ENCODE measurements around the gene LRRTM3. TPM values are rescaled to one million over a fixed set of nuclear protein-coding genes. Genes with fewer than 3 reads are reported as not detected.

LRRTM3 gene
- total and polyA plus RNA-seq, 2 experiments from 2014 or later, result 0.21 to 0.37 TPM

GRCh38 chr10:66983475-66983818 lies 57.6 kb downstream of the LRRTM3 start:
- no peaks in the 10 kb centered on the region for H3K9me3 Mint-ChIP-seq
- TF ChIP-seq JUNB (IDR thresholded peaks at IDR 0.05; ENCODE audit: unreplicated experiment), result no peak
- TF ChIP-seq POLR2AphosphoS5 (IDR thresholded peaks at IDR 0.05; ENCODE audit: low read depth), result no peak
- no peak for TF ChIP-seq NANOG (IDR thresholded peaks at IDR 0.05; ENCODE audit: borderline replicate concordance)
- no peak for TF ChIP-seq EZH2 (IDR thresholded peaks at IDR 0.05; ENCODE audit: low read depth, unreplicated experiment)
- TF ChIP-seq CREB1 (CRISPR knock-in tag; IDR thresholded peaks at IDR 0.05; ENCODE audit: low read depth), result no peak
- TF ChIP-seq ZNF114 (CRISPR knock-in tag; IDR thresholded peaks at IDR 0.05), result no peak
- no peak for TF ChIP-seq STAT1 (IDR thresholded peaks at IDR 0.05; ENCODE audit: unreplicated experiment)
- no peak for TF ChIP-seq ZNF462 (CRISPR knock-in tag; IDR thresholded peaks at IDR 0.05)
- no peak for TF ChIP-seq EZH2phosphoT487 (IDR thresholded peaks at IDR 0.05; ENCODE audit: unreplicated experiment)
- TF ChIP-seq ZNF331 (CRISPR knock-in tag; IDR thresholded peaks at IDR 0.05; ENCODE audit: low read depth), result no peak
- no peak for TF ChIP-seq REST (IDR thresholded peaks at IDR 0.05; ENCODE audit: unreplicated experiment)
- TF ChIP-seq CTCF (conservative IDR thresholded peaks at IDR 0.05; ENCODE audit: low read depth in 2 of 2), result no peak
- no peaks in the 10 kb centered on the region for H3F3A ChIP-seq (replicated peaks; ENCODE audit: low read depth)
- DNase-seq (ENCODE audit: low spot score) (no peak), ATAC-seq (no peak)
- no peaks in the 10 kb centered on the region for H3K4me1 ChIP-seq (ENCODE audit: insufficient read depth)
- H3K4me3 ChIP-seq, result no peak overlapping the region
- no peaks in the 10 kb centered on the region for H3K79me2 ChIP-seq (replicated peaks; ENCODE audit: insufficient read depth)
- H2AFZ ChIP-seq, result no peak overlapping the region
- no peaks in the 10 kb centered on the region for H3K36me3 ChIP-seq (ENCODE audit: insufficient read depth)
- no peaks in the 10 kb centered on the region for H4K20me1 ChIP-seq (replicated peaks; ENCODE audit: insufficient read depth)
- no peaks in the 10 kb centered on the region for H3K27me3 ChIP-seq (ENCODE audit: insufficient read depth)
- H3K27ac ChIP-seq (ENCODE audit: low read depth), result no peak overlapping the region
- H3K27ac Mint-ChIP-seq, result no peak overlapping the region
- no peaks in the 10 kb centered on the region for H3K9me2 ChIP-seq (ENCODE audit: insufficient read depth)
- H3K27me3 Mint-ChIP-seq (ENCODE audit: insufficient read depth, low read depth, poor library complexity), result no peaks in the 10 kb centered on the region
- H3K36me3 Mint-ChIP-seq (ENCODE audit: low read depth), result no peaks in the 10 kb centered on the region
- H3K4me2 ChIP-seq, result no peak overlapping the region
- no peak overlapping the region for H3K4me3 Mint-ChIP-seq
- no peaks in the 10 kb centered on the region for H3K4me1 Mint-ChIP-seq
